Activated CD4-positive, CD25-positive, alpha-beta regulatory T cell treated with anti-CD3 and anti-CD28 coated beads, Interleukin-2, amount 50 U/mL, for 72 hours (primary cell): Measurements from ENCODE around the gene SMYD2.

Experiments used
- DNase-seq: peaks from one replicate; pipeline ENCODE4 v3.0.0; 2021

Gene SMYD2

DNA sequence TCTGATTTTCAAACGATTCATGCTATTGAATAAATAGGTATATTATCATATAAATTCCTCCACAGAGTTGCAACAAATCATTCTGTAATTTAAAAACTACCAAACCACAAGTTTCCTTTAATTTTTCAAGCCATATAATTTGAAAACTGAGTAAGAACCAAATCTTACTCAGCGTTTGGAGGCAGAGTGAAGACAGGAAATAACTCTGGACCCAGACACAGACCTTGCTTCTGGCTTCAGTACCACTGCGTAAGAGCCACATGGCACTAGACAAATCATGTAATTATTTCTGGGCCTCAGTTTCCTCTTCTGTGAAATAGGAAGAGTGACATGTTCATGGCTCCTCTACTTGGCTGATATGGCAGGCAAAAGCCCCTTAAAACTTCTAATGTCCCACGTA lies 82.4 kb downstream of the SMYD2 start:
- DNase-seq = no peak

- no peak for DNase-seq
Observed at GRCh38 chr1:214364386-214364785, 83.4 kb downstream of the SMYD2 start.

DNA sequence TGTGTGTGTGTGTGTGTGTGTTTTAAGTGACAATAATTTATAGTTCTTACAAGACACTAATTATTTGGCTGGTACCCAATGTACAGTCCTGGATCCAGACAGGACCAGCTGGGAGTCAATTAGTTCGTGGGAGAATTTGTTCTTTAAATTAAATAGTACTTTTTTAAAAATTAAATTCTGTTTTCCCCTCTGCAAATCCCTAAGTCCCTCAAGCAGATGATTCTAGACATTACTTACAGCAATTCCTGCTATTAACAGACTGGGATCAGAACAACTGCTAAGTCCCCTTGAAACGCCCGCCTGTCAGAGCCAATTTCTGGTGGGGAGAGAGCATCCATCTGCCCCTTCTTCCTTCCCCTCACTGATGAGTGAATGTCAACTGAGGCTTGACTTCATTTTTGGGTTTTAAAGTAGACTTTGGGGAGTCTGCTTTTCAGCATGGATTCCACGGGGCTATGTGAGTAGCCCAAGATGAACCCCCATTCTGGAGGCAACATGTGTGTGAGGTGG lies 83.9 kb downstream of the SMYD2 start:
- no peak for DNase-seq

DNA sequence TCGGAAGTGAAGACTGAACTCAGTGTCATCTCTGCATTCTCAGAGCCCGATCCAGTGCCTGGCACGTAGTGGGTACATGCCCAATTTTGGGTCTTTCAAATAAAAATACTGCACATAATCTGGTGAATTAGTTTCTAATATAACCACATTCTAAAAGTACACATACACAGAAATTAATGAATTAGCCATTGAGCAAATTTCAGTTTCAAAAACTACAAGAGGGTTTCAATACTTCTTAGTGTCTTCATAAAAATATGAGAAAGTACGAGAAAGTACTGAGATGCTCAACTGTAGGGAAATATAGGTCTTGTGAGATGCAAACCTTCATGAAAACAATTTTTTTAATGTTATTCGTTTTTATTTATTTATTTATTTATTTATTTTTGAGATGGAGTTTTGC lies 86.9 kb downstream of the SMYD2 start:
- no peak for DNase-seq

- DNase-seq = no peak
Observed at GRCh38 chr1:214369364-214369763, 88.4 kb downstream of the SMYD2 start.

- no peak for DNase-seq
Observed at GRCh38 chr1:214370615-214371014, 89.7 kb downstream of the SMYD2 start.

GRCh38 chr1:214372092-214372491 lies 91.1 kb downstream of the SMYD2 start:
- DNase-seq = no peak

DNA sequence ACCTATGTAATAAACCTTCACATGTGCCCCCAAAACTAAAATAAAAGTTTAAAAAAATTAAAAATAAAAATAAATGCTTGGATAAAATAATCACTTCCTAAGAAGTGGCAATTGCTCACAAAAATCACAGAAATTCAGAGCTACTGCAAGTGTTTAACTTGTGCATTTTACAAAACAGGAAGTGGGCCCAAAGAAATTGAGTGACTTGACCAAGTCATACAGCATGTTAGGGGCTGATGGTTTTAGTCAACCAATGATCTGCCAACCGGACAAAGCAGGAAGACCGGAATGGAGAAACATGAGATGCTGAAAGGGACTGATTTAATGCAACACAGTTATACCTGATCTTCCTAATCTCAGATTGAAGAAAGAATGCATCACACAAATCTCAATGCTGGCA lies 96.5 kb downstream of the SMYD2 start:
- no peak for DNase-seq

DNA sequence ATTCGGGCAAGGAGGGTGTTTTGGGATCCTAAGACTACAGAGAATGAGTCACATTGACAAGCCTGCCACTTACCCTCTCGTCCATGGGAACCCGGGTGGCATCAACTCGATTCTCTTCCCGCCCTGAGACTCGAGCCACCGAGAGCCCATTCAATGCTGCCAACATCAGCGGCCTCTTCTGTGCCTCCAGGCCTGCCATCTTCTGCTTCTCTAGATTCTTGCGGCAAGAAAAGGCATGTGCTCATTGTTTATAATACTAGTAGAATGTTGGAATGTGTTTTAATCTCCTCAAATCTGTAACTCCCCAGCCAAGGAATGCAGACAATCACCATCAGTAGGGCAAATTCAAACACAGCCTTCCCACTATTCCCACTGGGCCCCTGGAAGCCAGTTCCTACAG lies 96.9 kb downstream of the SMYD2 start:
- no peak for DNase-seq

- no peak for DNase-seq
Observed at GRCh38 chr1:214378492-214378891, 97.5 kb downstream of the SMYD2 start.

DNA sequence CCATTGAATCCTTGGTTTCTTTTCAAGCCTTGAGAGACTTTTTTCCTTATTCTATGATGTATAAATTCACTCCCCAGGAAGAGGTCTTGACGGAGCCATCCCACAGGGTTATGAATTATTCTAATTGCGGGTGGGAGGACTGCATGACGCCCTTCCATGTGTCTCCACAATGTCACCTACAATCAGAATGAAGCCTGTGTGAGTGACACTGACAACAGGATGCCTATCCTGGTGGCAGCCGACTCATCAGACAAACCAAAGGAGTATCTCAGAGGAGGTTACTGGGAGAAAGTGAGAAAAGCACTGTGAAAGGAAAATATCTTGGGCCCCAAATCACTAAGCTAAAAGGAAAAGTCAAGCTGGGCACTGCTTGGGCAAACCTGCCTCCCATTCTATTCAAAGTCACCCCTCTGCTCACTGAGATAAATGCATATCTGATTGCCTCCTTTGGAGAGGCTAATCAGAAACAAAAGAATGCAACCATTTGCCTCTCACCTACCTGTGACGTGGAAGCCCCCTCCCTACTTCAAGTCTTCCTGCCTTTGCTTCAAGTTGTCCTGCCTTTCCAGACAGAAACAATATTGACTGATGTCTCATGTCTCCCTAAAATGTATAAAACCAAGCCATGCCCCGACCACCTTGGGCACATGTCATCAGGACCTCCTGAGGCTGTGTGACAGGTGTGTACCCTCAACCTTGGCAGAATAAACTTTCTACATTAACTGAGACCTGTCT lies 98.4 kb downstream of the SMYD2 start:
- no peak for DNase-seq

DNA sequence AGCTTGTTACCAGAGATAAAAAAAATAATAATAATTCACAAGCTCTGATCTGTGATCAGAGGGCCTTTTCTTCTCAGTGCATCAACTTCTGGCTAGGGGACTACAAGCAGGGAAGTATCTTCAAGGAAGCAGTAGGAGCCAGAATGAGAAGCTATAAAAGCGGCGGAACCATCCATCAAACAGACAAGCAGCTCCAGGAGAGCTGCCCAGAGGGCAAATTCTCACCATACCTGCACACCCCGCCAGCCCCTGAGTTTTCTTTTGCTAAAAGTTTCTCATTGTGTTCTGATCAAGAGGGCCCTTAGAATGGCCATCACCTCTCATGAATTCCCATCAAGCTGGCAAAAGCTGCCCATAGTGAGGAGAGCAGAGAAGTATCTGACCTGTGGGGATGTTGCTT lies 99.4 kb downstream of the SMYD2 start:
- no peak for DNase-seq

- DNase-seq = no peak
Observed at GRCh38 chr1:214380986-214381695, 100.2 kb downstream of the SMYD2 start.

GRCh38 chr1:214383381-214384372 lies 102.7 kb downstream of the SMYD2 start:
- DNase-seq = no peak

DNA sequence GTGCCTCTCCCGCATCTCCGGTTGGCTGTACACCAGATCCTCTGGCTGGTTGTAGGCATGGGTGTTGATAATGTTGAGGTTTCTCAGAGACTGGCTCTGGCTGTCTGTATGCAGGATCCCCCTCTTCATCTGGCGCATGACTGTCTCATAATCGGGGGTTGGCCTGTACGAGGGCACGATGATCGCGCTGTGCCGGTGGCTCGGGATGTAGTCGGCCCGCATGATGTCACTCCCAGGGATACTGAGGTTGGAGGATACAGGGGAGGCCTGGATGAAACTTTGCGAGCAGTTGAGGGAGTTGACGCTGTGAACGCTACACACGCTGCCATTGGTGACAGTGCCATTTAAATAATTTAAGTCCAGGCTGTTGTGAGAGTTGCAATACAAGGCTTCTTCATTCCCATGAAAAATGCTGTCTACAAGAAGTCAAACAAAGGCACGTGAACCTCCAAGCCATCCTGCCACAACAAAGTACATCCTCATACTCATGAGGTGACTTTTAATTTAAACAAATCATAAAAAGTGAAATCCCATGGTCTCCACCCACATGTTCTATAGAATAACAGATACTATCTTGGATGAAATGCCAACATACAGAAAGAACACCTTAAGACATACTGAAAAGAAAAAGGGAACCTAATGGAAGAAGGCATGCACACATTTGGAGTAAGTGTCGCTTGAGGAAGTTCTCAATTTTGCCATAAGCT lies 103.6 kb downstream of the SMYD2 start:
- DNase-seq = no peak

GRCh38 chr1:214385428-214385827 lies 104.5 kb downstream of the SMYD2 start:
- no peak for DNase-seq

GRCh38 chr1:214386333-214386732 lies 105.4 kb downstream of the SMYD2 start:
- no peak for DNase-seq
